NB4 (cell line): ENCODE data around the gene SLC25A38.
"Not testable (repeated sequence)": the region's sequence is repeated elsewhere in the genome, so short reads cannot be mapped to it uniquely, and the experiment has no call there.

ENCODE experiments used
- TF ChIP-seq, protein P1 (sequence below): IDR thresholded peaks from one replicate; pipeline ENCODE4 v1.5.1; 2012; ENCODE audit warnings: low read depth, low read length
- TF ChIP-seq, protein P2 (sequence below): IDR thresholded peaks from 2 replicates; pipeline ENCODE4 v1.6.1; 2011; ENCODE audit warnings: low read depth, low read length

DNA sequence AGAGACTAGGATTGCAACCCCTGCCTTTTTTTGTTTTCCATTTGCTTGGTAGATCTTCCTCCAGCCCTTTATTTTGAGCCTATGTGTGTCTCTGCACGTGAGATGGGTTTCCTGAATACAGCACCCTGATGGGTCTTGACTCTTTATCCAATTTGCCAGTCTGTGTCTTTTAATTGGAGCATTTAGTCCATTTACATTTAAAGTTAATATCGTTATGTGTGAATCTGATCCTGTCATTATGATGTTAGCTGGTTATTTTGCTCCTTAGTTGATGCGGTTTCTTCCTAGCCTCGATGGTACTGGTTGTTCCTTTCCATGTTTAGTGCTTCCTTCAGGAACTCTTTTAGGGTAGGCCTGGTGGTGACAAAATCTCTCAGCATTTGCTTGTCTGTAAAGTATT, 12.7 kb upstream of the SLC25A38 start:
- TF ChIP-seq, protein P1, sequence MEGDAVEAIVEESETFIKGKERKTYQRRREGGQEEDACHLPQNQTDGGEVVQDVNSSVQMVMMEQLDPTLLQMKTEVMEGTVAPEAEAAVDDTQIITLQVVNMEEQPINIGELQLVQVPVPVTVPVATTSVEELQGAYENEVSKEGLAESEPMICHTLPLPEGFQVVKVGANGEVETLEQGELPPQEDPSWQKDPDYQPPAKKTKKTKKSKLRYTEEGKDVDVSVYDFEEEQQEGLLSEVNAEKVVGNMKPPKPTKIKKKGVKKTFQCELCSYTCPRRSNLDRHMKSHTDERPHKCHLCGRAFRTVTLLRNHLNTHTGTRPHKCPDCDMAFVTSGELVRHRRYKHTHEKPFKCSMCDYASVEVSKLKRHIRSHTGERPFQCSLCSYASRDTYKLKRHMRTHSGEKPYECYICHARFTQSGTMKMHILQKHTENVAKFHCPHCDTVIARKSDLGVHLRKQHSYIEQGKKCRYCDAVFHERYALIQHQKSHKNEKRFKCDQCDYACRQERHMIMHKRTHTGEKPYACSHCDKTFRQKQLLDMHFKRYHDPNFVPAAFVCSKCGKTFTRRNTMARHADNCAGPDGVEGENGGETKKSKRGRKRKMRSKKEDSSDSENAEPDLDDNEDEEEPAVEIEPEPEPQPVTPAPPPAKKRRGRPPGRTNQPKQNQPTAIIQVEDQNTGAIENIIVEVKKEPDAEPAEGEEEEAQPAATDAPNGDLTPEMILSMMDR = not testable (repeated sequence)
- TF ChIP-seq, protein P2, sequence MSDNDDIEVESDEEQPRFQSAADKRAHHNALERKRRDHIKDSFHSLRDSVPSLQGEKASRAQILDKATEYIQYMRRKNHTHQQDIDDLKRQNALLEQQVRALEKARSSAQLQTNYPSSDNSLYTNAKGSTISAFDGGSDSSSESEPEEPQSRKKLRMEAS = not testable (repeated sequence)
